Endometrial microvascular endothelial cells (primary cell): ENCODE measurements around the gene ARHGEF16. TPM values are rescaled to one million over a fixed set of nuclear protein-coding genes. Genes with fewer than 3 reads are reported as not detected.

ENCODE experiments used
- in situ Hi-C: cut with HindIII; loops from 2 replicates; pipeline ENCODE4 v1.10.0; 2017; ENCODE audit warnings: low sequenced_read_pairs, low pct_unique_long_range_greater_than_20kb; ENCODE audit errors: inconsistent ontology term
- total RNA-seq: library from RNA; depleted of rRNA; stranded (reverse); fragments of >200 nt; gene quantifications from one replicate; pipeline ENCODE4 v1.2.3, GENCODE V29; 2015; ENCODE audit errors: inconsistent ontology term

The ARHGEF16 gene
- total RNA-seq, 1 donor from 2014 or later, result not detected

GRCh38 chr1:3419415-3420204, 34.9 kb upstream of the ARHGEF16 start:
- in situ Hi-C loops, result no loop called here

- in situ Hi-C loops, result no loop called here
These were observed 34.1 kb upstream of the ARHGEF16 start for GRCh38 chr1:3420218-3420951.

- in situ Hi-C loops, result no loop called here
These were observed 31.8 kb upstream of the ARHGEF16 start for GRCh38 chr1:3422638-3423037.

GRCh38 chr1:3423245-3423829, 31.1 kb upstream of the ARHGEF16 start:
- in situ Hi-C loops, result no loop called here

- in situ Hi-C loops, result no loop called here
These were observed 30.4 kb upstream of the ARHGEF16 start for GRCh38 chr1:3423896-3424611.

GRCh38 chr1:3425486-3426215, 28.8 kb upstream of the ARHGEF16 start:
- in situ Hi-C loops, result no loop called here

- in situ Hi-C loops, result no loop called here
These were observed 27.4 kb upstream of the ARHGEF16 start for GRCh38 chr1:3426956-3427535.

- in situ Hi-C loops, result no loop called here
These were observed 26.5 kb upstream of the ARHGEF16 start for GRCh38 chr1:3427711-3428704.

GRCh38 chr1:3428899-3429298, 25.6 kb upstream of the ARHGEF16 start:
- in situ Hi-C loops, result no loop called here

GRCh38 chr1:3429320-3429719, 25.1 kb upstream of the ARHGEF16 start:
- in situ Hi-C loops, result no loop called here

- in situ Hi-C loops, result no loop called here
These were observed 24.7 kb upstream of the ARHGEF16 start for GRCh38 chr1:3429766-3430165.

- in situ Hi-C loops, result no loop called here
These were observed 24.1 kb upstream of the ARHGEF16 start for GRCh38 chr1:3430406-3430805.

GRCh38 chr1:3430820-3431219, 23.6 kb upstream of the ARHGEF16 start:
- in situ Hi-C loops, result no loop called here

GRCh38 chr1:3431266-3431665, 23.2 kb upstream of the ARHGEF16 start:
- in situ Hi-C loops, result no loop called here

- in situ Hi-C loops, result no loop called here
These were observed 22.8 kb upstream of the ARHGEF16 start for GRCh38 chr1:3431686-3432085.

- in situ Hi-C loops, result no loop called here
These were observed 22.2 kb upstream of the ARHGEF16 start for GRCh38 chr1:3432306-3432705.

GRCh38 chr1:3433076-3433475, 21.4 kb upstream of the ARHGEF16 start:
- in situ Hi-C loops, result no loop called here
